ENCODE results near the gene MAP3K8.

GRCh38 chr10:30456266-30456665 lies 22.3 kb downstream of the MAP3K8 start:
- no peak for TF ChIP-seq CTCF (IDR thresholded peaks at IDR 0.05)
- TF ChIP-seq POLR2A (IDR thresholded peaks at IDR 0.05), result no peak
